AG04450 (cell line): Measurements from ENCODE around the gene EZR. TPM values are rescaled to one million over a fixed set of nuclear protein-coding genes. Genes with fewer than 3 reads are reported as not detected.

ENCODE experiments used
- CTCF ChIA-PET: fragments of 300-600, 350-600 bp; formaldehyde crosslinking; extraction: SDS; loops from one replicate; lab custom pipeline; 2022; ENCODE audit warnings: antibody characterized with exemption, inconsistent platforms; lab: Charles Lee
- POLR2A ChIA-PET: fragments of 350-600 bp; formaldehyde crosslinking; extraction: SDS; loops from one replicate; lab custom pipeline; 2021; ENCODE audit warnings: antibody characterized with exemption, inconsistent platforms; lab: Yijun Ruan, JAX
- DNase-seq: peaks from one replicate; pipeline ENCODE4 v3.0.0-alpha.2; 2011; ENCODE audit warnings: low read depth, low spot score
- H3K27ac ChIP-seq: one replicate; pipeline ENCODE4 v1.5.1; 2012; ENCODE audit warnings: low read depth, low read length, control low read depth
- H3K27me3 ChIP-seq: one replicate; pipeline ENCODE4 v1.6.0; 2012; ENCODE audit warnings: low read length; ENCODE audit not compliant: control insufficient read depth, insufficient read depth
- H3K4me3 ChIP-seq: 2 replicates; pipeline ENCODE4 v1.5.1; 2011; ENCODE audit warnings: mild to moderate bottlenecking, low read depth, low read length, control low read depth
- H3K9me3 ChIP-seq: 2 replicates; pipeline ENCODE4 v1.5.1; 2012; ENCODE audit warnings: low read length; ENCODE audit not compliant: control insufficient read depth, insufficient read depth
- CTCF ChIP-seq: IDR thresholded peaks from 2 replicates; pipeline ENCODE4 v1.5.1; 2011; ENCODE audit warnings: low read depth, low read length, control low read depth, inconsistent platforms
- polyA plus RNA-seq: library from polyadenylated mRNA; depleted of rRNA; stranded (reverse); fragments of >200 nt; gene quantifications from 2 replicates; pipeline ENCODE4 v1.2.3, GENCODE V29; 2011

Gene EZR
- polyA plus RNA-seq, 1 experiment, result 61.2 TPM

GRCh38 chr6:158739673-158740072, 79.5 kb downstream of the EZR start:
- POLR2A ChIA-PET, result no interaction called here
- H3K27ac ChIP-seq, result no peak overlapping the region
- H3K27me3 ChIP-seq, result no peaks in the 10 kb centered on the region
- peaks cover 7% of the 10 kb centered on the region for H3K9me3 ChIP-seq
- CTCF ChIA-PET, result interaction anchor here (0.6 kb wide), 1 partner anchor 179 kb away, joined by 3 read pairs; no protein-coding TSS in a partner anchor
- no peak for TF ChIP-seq CTCF
- H3K4me3 ChIP-seq, result no peak overlapping the region
- DNase-seq, result no peak

DNA sequence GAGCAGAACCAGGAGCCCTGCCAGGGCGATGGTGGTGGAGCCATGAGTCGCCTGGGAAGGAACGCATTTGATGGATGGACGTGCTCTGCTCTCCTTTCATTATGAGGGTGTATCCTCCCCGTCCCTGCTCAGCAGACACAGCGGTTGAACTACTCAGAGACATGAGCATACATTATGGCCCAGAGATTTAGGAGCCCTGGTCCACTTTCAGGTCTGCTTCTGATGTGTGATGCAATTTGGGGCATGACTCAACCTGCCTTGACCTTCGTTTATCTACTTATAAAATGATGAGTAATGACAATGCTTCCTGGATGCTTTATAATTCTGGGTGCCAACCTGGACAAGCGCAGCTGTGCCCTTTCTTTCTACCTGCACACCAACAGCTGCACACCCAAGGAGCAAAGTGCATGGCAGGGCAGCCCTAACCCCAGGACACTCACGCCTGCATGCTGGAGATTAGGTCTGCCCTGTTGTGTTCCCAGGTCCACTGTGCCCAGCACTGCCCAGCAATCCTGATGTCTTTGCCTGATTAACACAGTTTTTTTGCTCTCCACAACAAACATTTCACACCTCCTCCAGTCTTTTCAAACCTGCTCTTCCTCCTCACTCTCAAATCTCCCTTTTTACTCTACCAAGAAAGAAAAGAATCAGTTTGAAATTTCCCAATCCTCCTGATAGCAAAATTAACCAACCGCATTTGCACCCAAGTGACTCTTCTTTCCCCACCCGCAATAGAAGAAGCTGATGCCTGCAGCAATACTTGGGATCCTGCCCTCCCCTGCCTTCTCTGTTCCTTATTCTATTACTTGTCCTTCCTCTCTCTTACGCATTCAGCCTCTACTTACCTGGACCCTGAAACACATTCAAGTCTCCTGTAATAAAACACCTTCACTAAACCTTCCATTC, 81.2 kb downstream of the EZR start:
- H3K9me3 ChIP-seq, result peaks cover 20% of the 10 kb centered on the region
- CTCF ChIA-PET, result interaction anchor here (0.7 to 1.6 kb wide), 3 partner anchors 20 to 235 kb away, joined by 3 to 4 read pairs (median 3); no protein-coding TSS in a partner anchor
- no peak for DNase-seq
- no peak overlapping the region for H3K27ac ChIP-seq
- TF ChIP-seq CTCF, result no peak
- no peak overlapping the region for H3K4me3 ChIP-seq
- POLR2A ChIA-PET, result no interaction called here
- H3K27me3 ChIP-seq, result no peaks in the 10 kb centered on the region

DNA sequence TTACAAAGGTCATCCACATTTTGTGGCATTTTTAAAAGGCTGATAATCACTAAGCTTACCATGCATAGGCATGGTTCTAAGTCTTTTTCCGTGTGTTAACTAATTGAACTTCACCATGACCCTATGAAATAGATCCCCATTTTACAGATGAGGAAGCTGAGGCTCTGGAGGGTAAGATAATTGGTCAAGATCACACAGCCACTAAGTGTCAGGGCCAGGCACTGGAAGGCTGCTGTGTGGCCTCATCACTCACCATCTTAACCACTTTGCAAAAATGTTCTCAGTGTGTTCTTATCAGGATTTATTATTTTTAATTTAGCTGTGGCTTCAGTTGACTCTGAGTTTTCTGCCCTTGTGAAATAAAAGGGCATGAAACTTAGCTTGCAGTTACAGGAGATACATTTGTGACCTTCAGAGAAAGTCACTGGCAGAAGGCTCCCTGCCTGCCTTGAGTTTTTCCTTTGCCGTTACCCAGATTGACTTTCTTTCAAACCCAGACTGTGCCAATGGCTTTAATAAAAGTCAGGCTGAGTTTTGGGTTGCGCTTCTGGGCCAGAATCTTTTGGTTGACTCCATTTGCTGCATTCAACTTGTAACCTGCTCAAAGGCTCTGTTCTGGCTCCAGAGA, 82.0 kb downstream of the EZR start:
- H3K27me3 ChIP-seq, result no peaks in the 10 kb centered on the region
- H3K9me3 ChIP-seq, result peaks cover 20% of the 10 kb centered on the region
- H3K27ac ChIP-seq, result no peak overlapping the region
- DNase-seq, result no peak
- CTCF ChIA-PET, result no interaction called here
- no peak overlapping the region for H3K4me3 ChIP-seq
- POLR2A ChIA-PET, result interaction anchor here (0.6 kb wide), 1 partner anchor 1401 kb away, joined by 3 read pairs; no protein-coding TSS in a partner anchor
- no peak for TF ChIP-seq CTCF

DNA sequence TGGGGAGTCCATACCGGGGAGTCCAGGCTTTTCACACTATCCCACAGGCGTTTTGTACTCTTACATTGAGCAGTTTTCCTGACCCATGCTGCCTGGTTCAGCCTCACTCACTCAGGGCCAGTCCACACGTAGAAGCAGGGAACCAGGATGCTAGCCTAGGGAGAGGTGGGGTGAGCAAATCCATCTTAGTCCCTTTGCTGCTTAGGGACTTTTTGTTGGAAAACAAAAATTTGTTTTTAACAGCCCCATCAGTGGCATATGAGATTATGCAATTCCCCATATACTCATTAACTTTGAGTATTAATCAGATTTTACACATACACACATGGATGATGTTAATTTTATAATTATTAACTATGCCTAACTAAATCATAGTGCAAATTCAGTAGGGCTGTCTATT, 84.2 kb downstream of the EZR start:
- ChIA-PET CTCF (no interaction called here), POLR2A (no interaction called here)
- no peak for DNase-seq
- Histone ChIP-seq H3K27me3 (no peaks in the 10 kb centered on the region), H3K9me3 (peaks cover 26% of the 10 kb centered on the region), H3K27ac (no peak overlapping the region), H3K4me3 (no peak overlapping the region)
- no peak for TF ChIP-seq CTCF

DNA sequence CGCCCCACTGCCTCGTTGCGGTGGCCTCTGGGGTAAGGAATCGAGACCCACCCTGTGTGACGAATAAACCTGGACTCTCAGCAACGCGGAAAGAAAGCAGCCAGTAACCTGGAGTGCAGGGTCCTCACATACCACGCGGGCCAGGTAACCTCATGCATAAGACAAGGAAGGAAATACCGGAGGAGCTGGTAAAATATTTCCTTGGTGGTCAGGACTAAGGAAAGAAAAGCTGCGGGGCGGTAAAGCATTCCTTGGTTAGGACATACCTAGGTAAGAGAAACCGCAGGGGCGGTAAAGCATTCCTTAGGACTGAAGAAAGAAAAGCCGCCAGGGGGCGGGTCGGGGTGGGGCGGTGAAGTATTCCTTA, 88.6 kb downstream of the EZR start:
- CTCF ChIA-PET, result interaction anchor here (1.5 kb wide), 1 partner anchor 12 kb away, joined by 6 read pairs; no protein-coding TSS in a partner anchor

More for the DNA sequence above, 88.6 kb downstream of the EZR start:
- POLR2A ChIA-PET, result no interaction called here
- Histone ChIP-seq H3K27ac (no peak overlapping the region), H3K4me3 (no peak overlapping the region), H3K27me3 (no peaks in the 10 kb centered on the region), H3K9me3 (peaks cover 23% of the 10 kb centered on the region)
- no peak for DNase-seq
- no peak for TF ChIP-seq CTCF
